DOHH2 (cell line): ENCODE data around the gene STOML1.

ENCODE experiments used
- H3F3A ChIP-seq: fragments of 200-600 bp; sonication (generic), shearing (Covaris generic); 2 replicates; pipeline ENCODE4 v1.6.0; 2016; ENCODE audit warnings: antibody characterized with exemption, mild to moderate bottlenecking; ENCODE audit not compliant: control insufficient read depth, insufficient read depth
- H3K27ac ChIP-seq: fragments of 200-600 bp; sonication (generic); 2 replicates; pipeline ENCODE4 v1.5.1; 2014; ENCODE audit warnings: low read depth, mild to moderate bottlenecking, low read length, moderate library complexity
- H3K27me3 ChIP-seq: fragments of 200-600 bp; sonication (generic); 2 replicates; pipeline ENCODE4 v1.6.1; 2014; ENCODE audit warnings: mild to moderate bottlenecking, low read length, mixed read lengths; ENCODE audit not compliant: control insufficient read depth
- H3K36me3 ChIP-seq: fragments of 200-600 bp; sonication (generic); 2 replicates; pipeline ENCODE4 v1.6.1; 2014; ENCODE audit warnings: mild to moderate bottlenecking, low read length, moderate library complexity, mixed read lengths; ENCODE audit not compliant: control insufficient read depth
- H3K4me1 ChIP-seq: fragments of 200-600 bp; sonication (generic); 2 replicates; pipeline ENCODE4 v1.6.1; 2014; ENCODE audit warnings: mild to moderate bottlenecking, low read length, mixed read lengths; ENCODE audit not compliant: control insufficient read depth
- H3K4me2 ChIP-seq: fragments of 200-600 bp; sonication (generic); 2 replicates; pipeline ENCODE4 v1.6.0; 2014; ENCODE audit warnings: mild to moderate bottlenecking, low read length, moderate library complexity
- H3K4me3 ChIP-seq: fragments of 200-600 bp; sonication (generic); 2 replicates; pipeline ENCODE4 v1.5.1; 2014; ENCODE audit warnings: mild to moderate bottlenecking, low read length, mixed read lengths
- H3K79me2 ChIP-seq: fragments of 200-600 bp; sonication (generic); 2 replicates; pipeline ENCODE4 v1.6.1; 2014; ENCODE audit warnings: mild to moderate bottlenecking, low read length, mixed read lengths; ENCODE audit not compliant: control insufficient read depth
- H3K9me2 ChIP-seq: fragments of 200-600 bp; sonication (generic); replicated peaks from 2 replicates; pipeline ENCODE4 v1.6.1; 2014; ENCODE audit warnings: mild to moderate bottlenecking, low read length, mixed read lengths; ENCODE audit not compliant: control insufficient read depth
- H3K9me3 ChIP-seq: fragments of 200-600 bp; sonication (generic); 2 replicates; pipeline ENCODE4 v1.6.1; 2014; ENCODE audit warnings: antibody characterized with exemption, low read length, mixed read lengths; ENCODE audit not compliant: control insufficient read depth, insufficient read depth
- H4K20me1 ChIP-seq: fragments of 200-600 bp; sonication (generic); 2 replicates; pipeline ENCODE4 v1.6.0; 2014; ENCODE audit warnings: low read depth, mild to moderate bottlenecking, antibody characterized with exemption, low read length, moderate library complexity; ENCODE audit not compliant: control insufficient read depth, insufficient read depth
- EZH2phosphoT487 ChIP-seq: fragments of 200-600 bp; sonication (generic); IDR thresholded peaks from 2 replicates; pipeline ENCODE4 v1.6.1; 2017; ENCODE audit warnings: borderline replicate concordance, mild to moderate bottlenecking, antibody characterized with exemption, low read length, moderate library complexity, mixed read lengths
- TF ChIP-seq, protein P1 (sequence below): fragments of 200-600 bp; sonication (generic); IDR thresholded peaks from one replicate; pipeline ENCODE4 v1.5.1; 2014; ENCODE audit warnings: antibody characterized with exemption, mild to moderate bottlenecking, low read depth, low read length; ENCODE audit not compliant: poor library complexity, severe bottlenecking

STOML1 gene

DNA sequence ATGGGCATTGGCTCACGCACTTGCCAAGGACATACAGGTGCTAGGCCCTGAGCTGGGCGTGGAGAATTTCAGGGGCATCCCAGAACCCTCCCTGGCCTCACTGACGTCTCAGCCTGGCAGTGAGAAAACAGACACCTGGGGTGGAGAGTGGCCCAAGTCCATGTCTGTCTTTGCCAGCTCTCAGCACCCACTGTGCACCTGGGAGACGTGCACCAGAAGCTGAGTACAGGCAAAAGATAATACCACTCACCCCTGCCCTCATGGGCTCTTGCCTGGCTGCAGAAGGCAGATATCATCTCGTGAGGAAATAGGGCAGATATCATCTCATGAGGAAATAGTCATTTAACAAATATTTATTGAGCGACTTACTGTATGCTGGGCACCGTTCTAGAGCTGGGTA is 57.8 kb downstream of the STOML1 start:
- H3K27me3 ChIP-seq: 0 out of 2 replicates have a peak, but pooled peaks cover 3% of the 10 kb centered on the region
- H3K4me2 ChIP-seq: no peak overlapping the region
- no peaks in the 10 kb centered on the region for H3K9me2 ChIP-seq
- H3K27ac ChIP-seq: no peak overlapping the region
- H3K9me3 ChIP-seq: no peaks in the 10 kb centered on the region
- H3K4me1 ChIP-seq: no peaks in the 10 kb centered on the region
- TF ChIP-seq EZH2phosphoT487: no peak
- TF ChIP-seq, protein P1, sequence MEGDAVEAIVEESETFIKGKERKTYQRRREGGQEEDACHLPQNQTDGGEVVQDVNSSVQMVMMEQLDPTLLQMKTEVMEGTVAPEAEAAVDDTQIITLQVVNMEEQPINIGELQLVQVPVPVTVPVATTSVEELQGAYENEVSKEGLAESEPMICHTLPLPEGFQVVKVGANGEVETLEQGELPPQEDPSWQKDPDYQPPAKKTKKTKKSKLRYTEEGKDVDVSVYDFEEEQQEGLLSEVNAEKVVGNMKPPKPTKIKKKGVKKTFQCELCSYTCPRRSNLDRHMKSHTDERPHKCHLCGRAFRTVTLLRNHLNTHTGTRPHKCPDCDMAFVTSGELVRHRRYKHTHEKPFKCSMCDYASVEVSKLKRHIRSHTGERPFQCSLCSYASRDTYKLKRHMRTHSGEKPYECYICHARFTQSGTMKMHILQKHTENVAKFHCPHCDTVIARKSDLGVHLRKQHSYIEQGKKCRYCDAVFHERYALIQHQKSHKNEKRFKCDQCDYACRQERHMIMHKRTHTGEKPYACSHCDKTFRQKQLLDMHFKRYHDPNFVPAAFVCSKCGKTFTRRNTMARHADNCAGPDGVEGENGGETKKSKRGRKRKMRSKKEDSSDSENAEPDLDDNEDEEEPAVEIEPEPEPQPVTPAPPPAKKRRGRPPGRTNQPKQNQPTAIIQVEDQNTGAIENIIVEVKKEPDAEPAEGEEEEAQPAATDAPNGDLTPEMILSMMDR: no peak
- H3K79me2 ChIP-seq: no peaks in the 10 kb centered on the region
- H3K4me3 ChIP-seq: no peak overlapping the region
- no peaks in the 10 kb centered on the region for H3F3A ChIP-seq
- no peaks in the 10 kb centered on the region for H4K20me1 ChIP-seq
- H3K36me3 ChIP-seq: no peaks in the 10 kb centered on the region

DNA sequence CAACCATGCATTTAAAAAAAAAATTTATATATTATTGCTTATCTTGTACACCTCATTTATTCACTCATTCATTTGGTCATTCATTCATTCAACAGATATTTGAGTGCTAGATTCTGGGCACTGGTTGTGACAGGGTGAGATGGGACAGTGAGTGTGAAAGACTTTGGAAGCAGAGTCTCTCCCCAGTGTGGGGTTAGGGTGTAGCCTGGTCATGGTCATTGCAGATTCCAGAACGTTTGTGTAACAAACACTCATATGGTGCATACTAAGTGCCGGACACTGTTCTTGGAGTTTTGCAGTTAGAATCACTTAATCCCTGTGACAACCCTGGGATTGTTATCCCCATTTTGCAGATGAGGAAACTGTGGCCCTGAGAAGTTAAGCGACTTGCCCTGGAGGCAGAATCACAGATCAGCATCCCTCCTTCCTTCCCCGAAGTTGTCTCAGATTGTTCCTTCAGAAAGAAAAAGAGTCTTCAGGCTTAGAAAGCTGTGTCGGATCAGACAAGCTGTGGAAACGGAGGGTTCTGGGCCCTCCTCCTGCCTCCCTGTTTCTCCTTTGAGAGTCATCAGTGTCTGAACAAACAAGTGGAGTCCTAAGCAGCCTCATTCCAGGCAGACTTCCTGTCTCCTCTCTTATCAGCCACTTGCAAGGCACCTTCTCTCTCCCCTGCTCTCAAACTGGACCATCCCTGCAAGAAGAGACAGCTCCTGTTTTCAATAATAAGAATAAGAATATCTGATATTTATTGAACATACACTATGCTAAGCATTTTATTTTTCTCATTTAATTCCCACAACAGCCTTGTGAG is 59.5 kb downstream of the STOML1 start:
- Histone ChIP-seq H3K9me2 (no peaks in the 10 kb centered on the region), H3F3A (no peaks in the 10 kb centered on the region), H3K4me1 (no peaks in the 10 kb centered on the region), H3K79me2 (no peaks in the 10 kb centered on the region), H3K36me3 (no peaks in the 10 kb centered on the region), H3K27ac (no peak overlapping the region), H4K20me1 (no peaks in the 10 kb centered on the region), H3K4me2 (no peak overlapping the region), H3K27me3 (0 out of 2 replicates have a peak, but pooled peaks cover 3% of the 10 kb centered on the region), H3K9me3 (no peaks in the 10 kb centered on the region), H3K4me3 (no peak overlapping the region)
- TF ChIP-seq EZH2phosphoT487: no peak
- TF ChIP-seq, protein P1: no peak

DNA sequence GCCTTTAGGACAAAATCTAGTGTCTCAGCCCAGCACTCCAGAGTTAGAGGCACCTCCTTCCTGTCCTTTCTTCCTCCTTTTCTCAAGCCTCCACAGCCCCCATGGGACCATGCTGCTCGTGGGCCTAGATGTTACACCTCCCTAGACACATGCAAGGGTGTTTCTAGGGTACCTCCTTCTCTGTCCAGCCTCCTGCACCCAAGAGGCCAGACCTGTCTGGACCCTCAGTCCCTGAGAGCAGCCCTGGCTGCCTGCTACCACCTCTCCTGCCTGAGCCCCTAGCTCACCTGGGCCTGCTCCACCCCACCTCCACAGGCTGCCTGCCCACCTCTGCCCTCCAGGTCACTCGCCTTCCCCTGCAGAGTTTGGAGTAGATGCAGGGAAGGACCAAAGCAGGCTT is 60.7 kb downstream of the STOML1 start:
- H3K9me3 ChIP-seq: no peaks in the 10 kb centered on the region
- H3K79me2 ChIP-seq: no peaks in the 10 kb centered on the region
- H3K4me2 ChIP-seq: no peak overlapping the region
- H3K4me1 ChIP-seq: no peaks in the 10 kb centered on the region
- H3K27ac ChIP-seq: no peak overlapping the region
- no peaks in the 10 kb centered on the region for H4K20me1 ChIP-seq
- no peaks in the 10 kb centered on the region for H3K36me3 ChIP-seq
- H3K9me2 ChIP-seq: no peaks in the 10 kb centered on the region
- no peaks in the 10 kb centered on the region for H3F3A ChIP-seq
- TF ChIP-seq EZH2phosphoT487: no peak
- TF ChIP-seq, protein P1: no peak
- no peak overlapping the region for H3K4me3 ChIP-seq
- 0 out of 2 replicates have a peak, but pooled peaks cover 3% of the 10 kb centered on the region for H3K27me3 ChIP-seq
